NOMO-1 treated with DMSO at 0.1 percent for 48 hours (cell line): ENCODE data around the gene SSBP3.
A peak's percentile ranks its signal among the peaks of the same experiment; 100 is the strongest.

Source experiments
- DNase-seq: peaks from one replicate; lab custom pipeline; 2025; ENCODE audit not compliant: unreplicated experiment; lab: John Stamatoyannopoulos, UW

SSBP3 gene

DNA sequence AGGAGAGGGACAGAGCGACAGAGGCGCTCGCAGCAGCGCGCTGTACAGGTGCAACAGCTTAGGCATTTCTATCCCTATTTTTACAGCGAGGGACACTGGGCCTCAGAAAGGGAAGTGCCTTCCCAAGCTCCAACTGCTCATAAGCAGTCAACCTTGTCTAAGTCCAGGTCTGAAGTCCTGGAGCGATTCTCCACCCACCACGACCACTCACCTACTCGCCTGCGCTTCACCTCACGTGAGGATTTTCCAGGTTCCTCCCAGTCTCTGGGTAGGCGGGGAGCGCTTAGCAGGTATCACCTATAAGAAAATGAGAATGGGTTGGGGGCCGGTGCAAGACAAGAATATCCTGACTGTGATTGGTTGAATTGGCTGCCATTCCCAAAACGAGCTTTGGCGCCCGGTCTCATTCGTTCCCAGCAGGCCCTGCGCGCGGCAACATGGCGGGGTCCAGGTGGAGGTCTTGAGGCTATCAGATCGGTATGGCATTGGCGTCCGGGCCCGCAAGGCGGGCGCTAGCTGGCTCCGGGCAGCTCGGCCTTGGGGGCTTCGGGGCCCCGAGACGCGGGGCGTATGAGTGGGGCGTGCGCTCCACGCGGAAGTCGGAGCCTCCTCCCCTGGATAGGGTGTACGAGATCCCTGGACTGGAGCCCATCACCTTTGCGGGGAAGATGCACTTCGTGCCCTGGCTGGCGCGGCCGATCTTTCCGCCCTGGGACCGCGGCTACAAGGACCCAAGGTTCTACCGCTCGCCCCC is 206.3 kb downstream of the SSBP3 start, which contains the start of the genes CYB5RL and MRPL37:
Gene CYB5RL (minus strand): TSS at position 266 of the 754 bp plus-strand sequence. CDS start 4,414 bp downstream, outside the sequence.
Gene MRPL37 (plus strand): TSS at position 403 of the 754 bp plus-strand sequence. CDS start 77 bp downstream, at position 480.
- peak; percentile 95 for DNase-seq

DNA sequence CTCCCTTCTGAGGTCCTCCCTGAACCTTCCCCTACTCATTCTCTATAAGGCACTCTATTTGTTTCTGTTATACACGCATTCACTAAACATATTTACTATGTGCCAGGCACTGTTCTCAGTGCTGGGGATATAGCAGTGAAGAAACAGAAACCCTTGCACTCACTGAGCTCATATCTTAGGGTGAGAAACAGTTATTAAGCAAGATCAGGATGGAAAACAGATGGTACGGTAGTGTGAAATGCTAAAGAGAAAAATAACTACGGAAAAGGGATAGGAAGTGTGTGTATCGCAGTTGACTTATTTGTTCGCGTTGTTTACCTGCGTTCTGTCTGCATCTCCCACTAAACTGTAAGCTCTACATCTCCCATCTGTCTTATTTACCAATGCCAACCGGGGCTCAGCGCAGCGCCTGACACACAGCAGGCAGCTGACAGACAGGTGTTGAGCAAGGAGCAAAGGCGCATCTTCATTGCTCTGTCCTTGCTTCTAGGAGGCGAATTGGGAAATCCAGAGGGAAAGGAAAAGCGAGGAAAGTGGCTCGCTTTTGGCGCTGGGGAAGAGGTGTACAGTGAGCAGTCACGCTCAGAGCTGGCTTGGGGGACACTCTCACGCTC is 206.9 kb downstream of the SSBP3 start:
- no peak for DNase-seq

DNA sequence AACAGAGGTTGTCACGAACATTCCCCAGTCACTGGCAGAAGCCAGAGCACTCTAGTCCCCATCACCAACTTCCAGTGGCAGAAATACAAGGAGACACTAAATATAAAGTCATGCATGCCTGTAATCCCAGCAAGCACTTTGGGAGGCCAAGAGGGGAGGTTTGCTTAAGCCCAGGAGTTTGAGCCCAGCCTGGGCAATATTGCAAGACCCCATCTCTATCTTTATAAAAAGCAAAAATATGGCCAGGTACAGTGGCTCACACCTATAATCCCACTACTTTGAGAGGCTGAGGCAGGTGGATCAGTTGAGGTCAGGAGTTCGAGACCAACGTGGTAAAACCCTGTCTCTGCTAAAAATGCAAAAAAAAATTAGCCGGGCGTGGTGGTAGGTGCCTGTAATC is 212.7 kb downstream of the SSBP3 start:
- no peak for DNase-seq

DNA sequence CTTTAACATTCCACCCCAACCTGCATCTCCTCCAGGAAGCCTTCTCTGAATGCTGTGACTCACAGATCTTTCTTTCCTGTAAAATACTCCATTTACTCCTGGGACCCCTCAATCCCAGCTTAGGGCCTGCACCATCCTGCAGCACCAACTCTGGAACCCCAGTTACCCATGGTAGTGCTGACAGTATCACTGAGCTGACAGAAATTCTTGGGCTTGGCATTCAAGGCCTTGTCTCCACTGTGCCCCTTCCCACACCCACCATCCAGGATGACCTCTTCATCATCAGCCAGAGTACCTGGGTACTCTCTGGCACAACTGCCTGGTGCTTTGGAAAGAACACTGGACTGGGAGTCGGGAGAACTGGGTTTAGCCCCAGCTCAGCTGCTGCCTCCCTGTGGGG is 214.7 kb downstream of the SSBP3 start:
- no peak for DNase-seq

DNA sequence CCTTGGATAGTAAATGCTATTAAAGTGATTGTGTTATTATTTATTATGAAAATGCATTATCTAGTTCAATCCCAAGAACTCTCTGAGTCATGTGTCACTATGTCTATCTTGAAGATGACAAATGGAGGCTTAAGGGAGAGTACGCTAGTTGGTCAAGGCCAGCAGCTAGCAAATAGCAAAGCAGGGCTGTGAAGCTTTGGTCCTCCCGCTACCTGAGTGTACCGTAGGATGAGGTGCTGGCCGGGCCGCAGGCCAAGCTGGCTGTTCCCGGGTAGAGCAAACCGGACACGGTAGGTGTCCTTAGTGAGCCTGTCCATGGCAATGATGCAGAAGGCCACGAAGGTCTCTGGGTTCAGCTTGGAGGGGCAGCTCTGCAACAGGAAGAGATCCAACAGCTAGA is 215.7 kb downstream of the SSBP3 start:
- no peak for DNase-seq

DNA sequence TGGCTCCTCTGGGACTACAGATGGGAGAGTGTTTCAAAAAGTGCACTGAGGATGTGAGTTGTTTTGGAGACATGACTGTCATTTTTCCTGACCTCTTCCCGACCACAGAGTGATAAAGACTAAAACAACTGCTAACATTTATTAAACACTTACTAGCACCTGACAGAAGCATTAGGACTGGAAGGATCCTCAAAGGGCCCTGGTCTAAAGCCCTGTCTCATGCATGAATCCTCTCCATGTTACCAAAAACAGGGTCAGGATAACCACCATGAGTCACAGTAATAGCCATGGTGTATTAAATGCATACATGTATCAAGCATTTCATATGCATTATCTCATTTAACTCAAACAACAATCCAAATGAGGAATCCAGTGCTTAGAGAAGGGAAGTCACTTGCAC is 217.9 kb downstream of the SSBP3 start:
- DNase-seq: no peak

DNA sequence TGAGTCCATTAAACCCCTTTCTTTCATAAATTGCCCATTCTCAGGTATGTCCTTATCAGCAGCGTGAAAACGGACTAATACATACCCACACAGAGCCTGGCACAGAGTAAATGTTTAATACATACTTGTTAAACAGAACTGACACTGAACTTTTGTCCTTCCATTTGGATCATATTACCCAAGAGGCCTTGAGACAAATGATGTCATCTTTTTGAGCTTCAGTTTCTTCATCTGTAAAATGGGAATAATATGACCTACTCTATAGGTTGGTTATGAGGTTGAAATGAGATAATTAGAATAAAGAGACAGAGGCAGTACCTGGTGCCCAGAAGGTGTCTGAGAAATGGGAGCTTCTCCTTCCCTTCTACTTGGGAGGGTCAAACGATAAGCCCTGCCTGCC is 220.1 kb downstream of the SSBP3 start:
- no peak for DNase-seq

DNA sequence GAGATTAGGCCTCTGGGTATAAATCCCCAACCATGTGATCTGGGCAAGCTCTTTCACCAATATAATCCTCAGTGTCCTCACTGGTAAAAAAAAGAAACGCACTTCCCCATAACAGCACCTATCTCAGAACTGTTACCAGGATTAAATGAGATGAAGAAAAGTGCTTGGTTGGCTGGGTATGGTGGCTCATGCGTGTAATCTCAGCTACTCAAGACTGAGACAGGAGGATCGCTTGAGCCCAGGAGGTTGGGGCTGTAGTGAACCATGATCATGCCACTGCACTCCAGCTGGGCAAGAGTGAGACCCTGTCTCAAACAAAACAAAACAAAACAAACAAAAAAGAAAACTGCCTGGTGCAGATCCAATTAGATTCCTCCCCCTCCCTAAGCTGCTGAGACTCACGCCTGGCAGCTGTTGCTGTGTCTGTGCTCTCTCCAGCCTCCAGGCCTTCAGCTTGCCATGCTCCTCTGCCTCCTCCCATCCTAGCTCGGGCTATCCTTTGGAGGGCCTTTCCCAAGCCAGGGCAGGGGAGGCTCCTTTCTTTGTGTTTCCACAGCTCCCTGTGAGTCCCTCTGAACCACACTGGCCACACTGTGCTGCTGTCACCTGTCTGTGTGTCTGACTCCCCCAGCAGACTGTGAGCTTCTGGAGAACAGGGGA is 225.4 kb downstream of the SSBP3 start:
- no peak for DNase-seq

DNA sequence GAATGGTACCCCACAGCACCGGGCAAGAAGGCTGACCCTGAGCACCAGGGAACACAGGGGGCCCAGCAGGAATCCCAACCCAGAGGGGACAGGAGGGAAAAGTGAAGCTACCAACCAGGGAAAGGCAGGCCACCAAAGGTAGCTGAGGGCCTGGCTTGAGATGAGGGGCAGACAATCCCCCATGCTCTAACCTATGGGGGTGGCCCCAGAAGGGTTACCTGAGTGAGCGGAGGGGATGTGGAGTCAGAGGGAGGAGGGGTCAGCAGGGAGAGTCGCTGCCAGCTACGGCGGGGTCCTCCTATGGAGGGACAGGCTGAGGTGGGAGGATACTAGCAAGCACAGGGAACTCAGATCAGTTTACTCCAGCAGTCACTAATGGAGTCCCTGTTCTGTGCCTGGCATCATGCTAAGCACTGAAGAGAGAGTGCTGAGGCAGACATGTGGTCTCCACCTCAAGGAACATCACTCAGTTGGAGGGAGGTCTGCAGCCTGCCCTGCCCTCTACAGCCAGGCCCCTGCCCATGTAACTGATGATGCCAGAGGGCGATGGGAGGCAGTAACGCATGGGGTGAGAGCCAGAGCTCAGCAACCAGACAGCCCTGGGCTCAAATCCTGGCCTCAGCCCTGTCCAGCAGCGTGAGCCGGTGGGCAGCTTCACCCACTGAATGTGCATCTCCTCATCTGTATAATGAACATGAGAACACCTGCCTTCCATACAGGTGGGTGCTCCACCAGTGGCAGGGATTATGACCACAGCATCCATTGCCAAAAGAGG is 227.7 kb downstream of the SSBP3 start:
- no peak for DNase-seq

DNA sequence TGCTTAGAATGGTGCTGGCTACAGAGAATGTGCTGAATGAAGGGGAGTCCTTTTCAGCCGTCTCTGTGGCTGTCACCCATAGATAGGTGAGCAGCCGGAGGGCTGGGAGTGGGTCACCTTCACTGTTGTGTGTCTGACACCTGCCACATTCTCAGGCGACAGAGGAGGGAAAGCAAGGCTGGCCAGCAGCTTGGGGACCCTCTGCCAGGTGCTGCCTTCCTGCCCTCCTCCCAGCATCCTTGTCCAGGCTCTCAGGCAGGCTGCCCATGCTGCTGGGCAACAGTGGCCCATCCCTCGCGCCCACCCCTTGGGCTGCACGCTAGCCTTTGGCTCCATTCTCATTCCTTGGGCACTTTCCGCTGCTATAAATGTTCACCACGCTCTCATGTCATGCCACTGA is 228.5 kb downstream of the SSBP3 start:
- no peak for DNase-seq

DNA sequence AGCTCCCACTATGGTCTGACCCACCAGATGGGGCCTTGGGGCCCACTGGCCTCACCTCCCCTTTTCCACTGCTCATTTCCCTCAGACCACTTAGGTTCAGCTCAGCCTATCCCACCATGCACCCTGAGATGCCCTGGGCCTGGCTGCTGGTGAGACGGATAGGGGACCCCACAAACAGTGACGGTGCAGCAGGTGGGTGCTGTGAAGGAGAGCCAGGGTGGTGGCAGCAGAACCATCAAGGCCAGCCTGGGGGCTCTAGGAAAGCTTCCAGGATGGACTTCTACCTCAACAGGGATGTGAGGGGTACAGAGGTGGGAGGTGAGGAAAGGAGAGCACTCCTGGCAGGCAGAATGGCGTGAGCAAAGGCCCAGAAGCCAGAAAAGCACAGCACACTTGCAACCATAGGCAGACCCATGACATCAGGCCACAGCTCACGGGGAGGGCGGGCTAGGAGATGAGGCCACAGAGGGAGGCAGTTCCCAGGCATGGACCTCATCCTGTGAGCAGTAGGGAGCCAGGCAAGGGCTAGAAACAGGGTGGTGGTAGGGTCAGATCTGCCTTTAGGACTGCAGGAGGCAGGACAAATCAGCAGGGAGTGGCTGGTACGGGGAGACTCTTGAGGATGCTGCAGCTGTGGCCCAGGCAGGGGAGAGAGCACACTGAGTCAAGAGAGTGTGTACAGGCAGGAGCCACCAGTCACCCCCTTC is 229.4 kb downstream of the SSBP3 start:
- DNase-seq: no peak
